H7 (cell line): Measurements from ENCODE around the gene CUX1. TPM values are rescaled to one million over a fixed set of nuclear protein-coding genes. Genes with fewer than 3 reads are reported as not detected.

Experiments
- DNase-seq: peaks from one replicate; pipeline ENCODE4 v3.0.0; 2012
- H3K27me3 ChIP-seq: 2 replicates; pipeline ENCODE4 v1.6.0; 2011; ENCODE audit warnings: mild to moderate bottlenecking, low read length; ENCODE audit not compliant: control insufficient read depth, insufficient read depth
- H3K36me3 ChIP-seq: replicated peaks from 2 replicates; pipeline ENCODE4 v1.5.1; 2011; ENCODE audit warnings: low read length; ENCODE audit not compliant: control insufficient read depth, insufficient read depth
- H3K4me3 ChIP-seq: 2 replicates; pipeline ENCODE4 v1.5.1; 2011; ENCODE audit warnings: low read depth, mild to moderate bottlenecking, control low read depth, low read length, moderate library complexity; ENCODE audit not compliant: insufficient read depth
- total RNA-seq: library from RNA; depleted of rRNA; stranded (reverse); fragments of >200 nt; shearing (Covaris generic); gene quantifications from 2 replicates; pipeline ENCODE4 v1.2.3, GENCODE V29; 2014

CUX1 gene
- total RNA-seq, 1 experiment from 2014 or later: 28.2 TPM

DNA sequence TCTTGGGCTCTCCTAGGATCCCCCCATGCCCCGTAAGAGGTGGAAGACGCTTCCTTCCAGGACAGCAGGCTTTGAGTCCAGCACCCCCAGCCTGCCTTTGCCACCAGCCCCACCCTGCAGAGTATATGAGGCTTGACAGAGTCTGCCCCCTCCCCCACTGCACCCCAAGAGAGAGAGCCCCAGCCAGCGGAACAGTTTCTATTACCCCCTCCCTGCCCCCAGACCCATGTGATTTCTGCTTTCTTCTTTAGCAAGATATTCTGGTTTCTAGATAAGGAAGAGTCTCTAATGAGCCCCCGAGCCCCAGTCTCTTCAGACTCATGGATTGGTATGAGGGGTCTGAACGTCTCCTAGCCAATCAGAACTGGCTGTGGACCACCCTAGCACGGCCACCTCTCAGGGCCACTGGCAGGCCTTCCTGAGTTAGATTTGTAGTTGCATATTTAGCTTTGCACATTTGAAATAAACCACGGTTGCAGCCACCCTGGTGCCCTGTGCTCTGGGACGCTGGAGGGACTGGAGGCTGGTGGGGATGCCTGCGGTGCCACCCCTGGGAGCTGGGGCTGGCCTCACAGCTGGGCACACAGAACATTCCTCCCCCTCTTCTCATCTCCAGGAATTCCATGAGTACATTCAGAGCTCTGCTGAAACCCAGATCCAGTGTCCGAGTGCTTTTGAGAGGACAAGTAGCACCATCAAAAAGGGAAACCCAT lies 466.2 kb downstream of the CUX1 start:
- no peaks in the 10 kb centered on the region for H3K36me3 ChIP-seq

DNA sequence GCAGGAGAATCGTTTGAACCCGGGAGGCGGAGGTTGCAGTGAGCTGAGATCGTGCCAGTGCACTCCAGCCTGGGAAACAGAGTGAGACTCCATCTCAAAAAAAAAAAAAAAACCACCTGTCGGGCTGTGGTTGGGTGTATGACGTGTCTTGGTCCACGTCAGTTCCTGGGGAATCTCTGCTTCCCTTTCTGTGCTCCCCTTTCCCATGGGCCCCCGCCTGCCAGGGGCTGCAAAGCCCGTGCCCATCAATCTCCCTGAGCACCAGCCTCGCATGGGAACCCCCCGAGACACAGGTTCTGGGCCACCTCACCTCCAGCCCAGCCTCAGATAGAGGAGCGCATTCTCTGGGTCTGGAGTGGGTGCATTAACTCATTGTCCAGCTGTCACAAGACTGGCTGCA lies 467.0 kb downstream of the CUX1 start:
- peaks cover 8% of the 10 kb centered on the region for H3K27me3 ChIP-seq
- no peak overlapping the region for H3K4me3 ChIP-seq
- H3K36me3 ChIP-seq: no peaks in the 10 kb centered on the region
- no peak for DNase-seq

More for the DNA sequence above, 466.2 kb downstream of the CUX1 start:
- no peak for DNase-seq
- Histone ChIP-seq H3K4me3 (no peak overlapping the region), H3K27me3 (peaks cover 8% of the 10 kb centered on the region)

DNA sequence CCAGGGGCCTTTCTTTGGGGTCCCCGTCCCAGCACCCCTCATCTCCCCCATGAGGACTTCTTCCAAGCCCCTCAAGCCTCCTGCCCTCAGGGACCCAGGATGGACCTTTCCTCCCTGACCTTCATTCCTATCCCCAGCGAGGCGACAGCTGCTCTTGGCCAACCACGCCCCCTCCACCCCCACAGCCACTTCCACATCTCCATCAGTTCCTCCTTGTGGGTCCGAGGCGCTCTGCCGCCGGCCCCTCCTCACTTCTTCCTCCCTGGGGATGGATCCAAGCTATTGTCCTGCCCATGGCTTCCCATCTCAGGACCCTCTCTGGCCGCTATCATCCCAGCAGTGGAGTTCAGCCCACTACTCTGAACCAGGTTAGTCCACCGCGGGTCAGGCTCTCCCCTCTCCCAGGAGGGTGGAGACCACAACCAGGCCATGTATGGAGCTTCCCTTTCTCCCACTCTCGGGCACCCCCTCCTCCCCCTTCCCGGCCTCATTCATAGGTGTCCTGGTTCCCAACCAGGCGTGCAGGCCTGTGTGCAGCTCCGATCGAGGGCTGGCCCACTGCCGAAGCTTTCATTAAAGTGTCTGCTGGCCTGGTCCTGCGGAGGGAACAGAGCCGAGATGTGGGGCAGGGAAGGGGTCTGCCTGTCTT lies 467.6 kb downstream of the CUX1 start:
- no peak overlapping the region for H3K4me3 ChIP-seq
- H3K27me3 ChIP-seq: peaks cover 8% of the 10 kb centered on the region
- no peaks in the 10 kb centered on the region for H3K36me3 ChIP-seq
- no peak for DNase-seq

DNA sequence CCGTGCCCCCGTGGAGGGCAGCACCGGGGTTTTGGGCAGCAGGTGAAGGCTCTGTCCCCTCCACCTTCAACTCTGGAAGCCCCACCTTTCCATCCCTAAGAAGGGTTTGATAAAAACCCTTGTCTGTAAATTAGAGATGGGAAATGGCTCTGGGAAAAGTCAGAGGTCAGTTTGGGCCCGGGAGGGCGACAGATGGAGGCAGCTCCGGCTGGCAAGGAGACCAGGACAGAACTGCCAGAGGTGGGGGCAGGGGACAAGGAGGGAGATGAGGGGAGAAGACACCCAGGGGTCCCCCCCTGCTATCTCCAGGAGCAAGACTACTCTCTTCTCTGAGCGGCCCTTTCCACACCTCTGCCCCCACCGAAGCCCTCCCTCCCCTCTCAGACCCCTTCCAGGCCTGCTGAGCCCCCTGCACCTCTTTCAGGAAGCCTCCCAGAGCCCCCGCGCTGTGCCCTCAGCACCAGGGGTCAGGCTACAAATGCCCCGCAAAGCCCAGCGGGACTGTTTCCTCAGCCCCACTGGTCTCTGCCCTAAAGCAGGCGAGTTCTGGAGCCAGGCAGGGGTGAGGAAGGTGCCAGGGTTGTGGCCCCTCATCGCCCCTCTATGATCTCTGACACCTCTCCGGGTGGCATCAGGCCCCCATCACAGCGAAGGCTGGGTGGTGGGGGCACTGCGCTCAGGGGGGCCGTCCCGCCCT lies 468.3 kb downstream of the CUX1 start:
- Histone ChIP-seq H3K4me3 (peak overlapping the region; percentile 81), H3K36me3 (no peaks in the 10 kb centered on the region), H3K27me3 (peaks cover 8% of the 10 kb centered on the region)
- peak; percentile 57 for DNase-seq

DNA sequence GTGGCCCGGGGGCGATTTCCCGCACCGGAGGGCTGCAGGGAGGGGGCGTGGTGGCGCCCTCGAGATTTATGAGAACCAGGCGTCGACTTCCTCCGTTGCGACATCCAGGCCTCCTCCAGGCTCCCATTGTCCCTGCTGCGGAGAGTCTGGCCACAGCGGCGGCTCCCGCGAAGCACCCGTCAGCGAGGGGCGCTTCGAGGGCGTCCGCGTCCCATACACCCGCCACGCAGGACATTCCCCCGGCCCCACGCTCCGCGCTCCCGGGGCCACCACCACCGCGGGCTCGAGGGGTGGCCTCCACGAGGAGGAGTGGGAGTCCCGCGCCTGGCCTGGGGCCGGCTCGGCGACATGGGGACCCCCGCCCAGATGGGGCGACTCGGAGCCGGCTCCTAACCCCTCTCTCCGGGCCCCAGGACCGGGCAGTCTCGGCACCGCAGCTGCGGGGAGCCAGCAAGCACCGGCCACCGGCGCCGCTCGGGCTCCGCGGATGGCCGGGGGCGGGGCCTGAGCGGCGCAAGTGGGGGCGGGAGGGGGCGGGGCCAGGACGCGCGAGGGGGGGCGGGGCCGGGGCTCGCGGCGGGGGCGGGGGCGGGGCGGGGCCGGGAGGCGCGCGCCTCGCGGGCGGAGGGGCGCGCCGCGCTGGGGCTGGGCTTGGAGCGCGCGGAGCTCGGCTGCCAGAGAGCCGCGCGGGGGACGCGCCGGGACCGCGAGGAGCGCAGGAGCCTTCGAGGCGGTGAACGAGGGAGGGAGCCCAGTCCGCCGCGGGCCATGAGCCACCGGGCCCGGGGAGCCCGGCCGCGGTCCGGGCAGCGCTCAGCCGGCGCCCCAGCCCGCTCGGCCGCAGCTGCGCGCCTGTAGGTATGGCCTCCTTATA lies 469.0 kb downstream of the CUX1 start, which contains the start of gene SH2B2:
SH2B2 (plus strand) TSS at position 632 of the 874 bp plus-strand sequence. CDS start 13,683 bp downstream, outside the sequence.
- DNase-seq: peak; percentile 96
- peaks cover 8% of the 10 kb centered on the region for H3K27me3 ChIP-seq
- H3K36me3 ChIP-seq: no peaks in the 10 kb centered on the region
- peak within 1 kb of the TSS; percentile 81 for H3K4me3 ChIP-seq

DNA sequence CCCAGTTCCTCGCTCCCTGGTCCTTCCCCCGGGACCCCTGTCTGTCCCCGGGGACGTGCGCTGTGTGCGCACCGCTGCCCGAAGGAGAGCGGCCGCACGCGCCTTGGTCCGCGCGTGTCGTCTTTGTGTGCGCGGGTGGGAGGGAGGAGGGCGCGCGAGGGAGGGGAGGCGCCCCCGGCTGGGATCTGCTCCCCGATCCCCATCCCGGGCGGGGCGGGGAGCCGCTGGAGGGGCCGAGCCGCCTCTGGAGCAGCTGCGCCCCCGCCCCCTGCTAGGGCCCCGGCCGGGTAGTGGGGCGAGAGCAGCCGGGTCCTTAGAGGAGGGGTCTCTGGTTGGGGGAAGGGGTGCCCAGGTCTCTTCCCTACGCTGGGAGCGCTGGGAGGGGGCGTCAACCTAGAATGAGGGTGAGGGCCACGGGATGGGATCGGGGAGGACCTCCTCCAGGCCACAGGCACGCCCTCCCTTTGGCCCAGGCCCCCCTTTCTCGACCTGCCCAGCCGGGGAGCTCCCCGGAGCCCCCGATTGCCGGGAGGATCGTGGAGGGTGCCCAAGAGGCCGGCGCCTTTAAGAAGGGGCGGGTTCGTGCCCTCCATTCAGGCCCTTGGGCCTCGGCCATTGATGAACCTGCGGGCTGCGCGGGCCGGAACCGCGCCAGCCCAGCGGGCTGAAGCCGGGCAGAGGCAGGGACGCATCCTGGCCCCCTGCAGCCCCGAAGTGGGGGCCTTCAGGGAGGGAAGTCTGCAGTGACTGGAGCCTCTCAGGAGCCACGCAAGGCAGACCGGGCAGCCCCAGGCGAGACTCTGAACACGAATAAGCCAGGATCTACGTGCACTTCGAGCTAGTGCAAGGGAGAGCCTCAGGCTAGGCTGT lies 469.9 kb downstream of the CUX1 start:
- Histone ChIP-seq H3K27me3 (peaks cover 8% of the 10 kb centered on the region), H3K4me3 (peak overlapping the region; percentile 80), H3K36me3 (no peaks in the 10 kb centered on the region)
- DNase-seq: peak; percentile 88

DNA sequence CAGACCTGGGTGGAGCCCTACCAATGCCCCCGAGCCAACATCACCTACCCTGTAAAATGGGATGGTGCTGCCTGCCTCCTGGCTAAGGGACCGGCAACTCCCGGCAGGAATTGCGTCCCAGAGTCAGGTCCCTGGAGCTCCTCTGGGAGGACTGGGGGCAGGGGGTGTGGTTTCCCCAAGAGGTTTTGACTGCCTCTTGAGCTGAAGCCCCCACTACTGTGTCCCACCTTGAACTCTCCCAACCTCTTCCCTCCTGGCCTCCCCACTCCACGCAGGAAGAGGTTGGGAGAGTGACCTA lies 470.5 kb downstream of the CUX1 start:
- peak; percentile 69 for DNase-seq
- peak overlapping the region; percentile 80 for H3K4me3 ChIP-seq
- no peaks in the 10 kb centered on the region for H3K36me3 ChIP-seq
- H3K27me3 ChIP-seq: peaks cover 8% of the 10 kb centered on the region

DNA sequence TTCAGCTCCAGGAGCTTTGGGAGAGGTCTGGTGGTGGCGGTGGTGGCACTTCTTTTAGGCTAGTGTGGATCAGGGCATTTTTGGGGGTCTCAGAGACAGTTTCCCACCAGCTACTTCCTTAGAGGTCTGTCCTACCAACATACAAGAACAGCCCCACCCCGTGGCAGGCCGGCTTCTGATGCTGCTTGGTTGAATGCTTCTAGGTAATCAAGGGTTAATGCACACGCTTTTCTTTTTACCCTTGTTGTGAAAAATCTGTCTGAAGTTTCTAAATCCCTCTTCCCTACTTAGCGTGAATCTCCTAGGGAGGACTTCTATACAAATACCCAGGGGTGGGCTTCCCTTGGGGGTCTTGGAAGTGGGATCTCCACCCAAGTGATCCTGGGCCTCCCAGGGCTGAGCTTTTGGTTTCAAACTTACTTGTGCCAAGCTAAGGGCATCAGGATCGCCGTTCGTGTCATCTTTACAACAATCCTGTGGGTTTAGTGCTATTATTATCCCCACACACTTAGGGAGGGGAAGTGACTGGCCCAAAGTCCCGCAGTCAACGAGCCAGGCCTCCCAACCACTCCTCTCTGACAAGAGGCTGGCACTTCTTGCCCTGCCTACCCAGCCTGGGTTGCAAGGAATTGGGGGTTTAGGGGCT lies 471.0 kb downstream of the CUX1 start:
- no peak overlapping the region for H3K4me3 ChIP-seq
- H3K27me3 ChIP-seq: peaks cover 8% of the 10 kb centered on the region
- DNase-seq: no peak
- H3K36me3 ChIP-seq: no peaks in the 10 kb centered on the region

DNA sequence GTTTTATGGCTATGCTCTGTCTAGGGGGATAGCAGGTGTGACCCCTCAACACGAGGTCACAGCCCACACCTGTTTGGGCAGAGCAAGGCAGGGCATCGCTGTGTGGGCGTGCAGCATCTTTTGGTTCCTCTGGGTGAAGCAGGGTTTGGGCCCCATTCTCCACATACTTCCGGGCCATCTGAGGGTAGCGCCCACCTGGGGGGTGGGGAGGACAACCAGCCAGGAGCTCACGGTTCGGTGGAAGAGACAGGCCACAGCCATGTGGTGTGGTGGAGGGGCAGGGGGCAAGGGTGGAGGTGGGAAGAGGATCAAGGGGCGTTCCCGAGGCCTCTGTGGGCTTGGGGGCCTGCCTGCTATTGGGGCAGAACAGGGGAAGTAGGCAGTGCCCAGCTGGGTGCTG lies 471.6 kb downstream of the CUX1 start:
- Histone ChIP-seq H3K4me3 (no peak overlapping the region), H3K27me3 (peaks cover 9% of the 10 kb centered on the region), H3K36me3 (no peaks in the 10 kb centered on the region)
- DNase-seq: no peak

DNA sequence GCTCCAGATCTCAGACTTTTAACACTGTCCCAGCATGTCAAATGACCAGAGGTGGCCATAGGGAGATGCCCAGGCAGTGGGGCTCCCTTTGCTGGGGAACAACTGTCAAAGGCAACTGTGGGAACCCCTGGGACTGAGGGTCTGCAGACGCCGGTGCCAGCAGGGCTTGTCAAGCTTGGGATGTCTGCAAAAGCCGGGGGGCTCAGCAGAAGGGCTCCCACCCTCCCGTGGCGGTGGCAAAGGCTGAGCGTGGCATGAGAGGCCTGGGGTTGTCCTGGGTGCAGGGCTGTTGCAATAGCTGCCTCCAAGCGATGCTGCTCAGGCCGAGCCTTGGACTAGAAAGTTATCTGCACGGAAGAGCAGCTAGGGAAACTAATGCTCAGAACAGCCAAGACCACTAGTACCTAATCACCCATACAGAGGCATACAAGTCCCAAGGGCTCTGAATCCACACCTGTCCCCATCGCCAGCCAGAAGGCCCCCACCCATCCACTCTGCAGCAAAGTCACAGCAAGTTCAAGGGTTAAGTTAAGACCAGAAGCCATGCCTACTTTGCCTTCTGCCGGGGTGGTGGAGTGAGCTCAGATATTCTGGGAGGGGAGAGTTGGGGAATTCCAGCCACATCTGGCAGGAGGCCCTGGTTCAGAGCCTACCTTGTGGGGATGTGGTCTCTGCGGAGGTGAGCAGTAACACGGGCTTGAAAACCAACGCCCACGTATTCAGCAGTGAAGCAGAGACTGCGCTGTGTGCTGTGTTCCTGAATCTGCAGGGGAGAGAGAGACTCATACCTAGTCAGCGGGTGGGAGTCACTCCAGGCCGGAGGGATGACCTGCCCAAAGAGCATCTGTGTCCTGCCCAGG lies 473.9 kb downstream of the CUX1 start:
- Histone ChIP-seq H3K36me3 (no peaks in the 10 kb centered on the region), H3K27me3 (peaks cover 8% of the 10 kb centered on the region), H3K4me3 (no peak overlapping the region)
- DNase-seq: peak; percentile 86

DNA sequence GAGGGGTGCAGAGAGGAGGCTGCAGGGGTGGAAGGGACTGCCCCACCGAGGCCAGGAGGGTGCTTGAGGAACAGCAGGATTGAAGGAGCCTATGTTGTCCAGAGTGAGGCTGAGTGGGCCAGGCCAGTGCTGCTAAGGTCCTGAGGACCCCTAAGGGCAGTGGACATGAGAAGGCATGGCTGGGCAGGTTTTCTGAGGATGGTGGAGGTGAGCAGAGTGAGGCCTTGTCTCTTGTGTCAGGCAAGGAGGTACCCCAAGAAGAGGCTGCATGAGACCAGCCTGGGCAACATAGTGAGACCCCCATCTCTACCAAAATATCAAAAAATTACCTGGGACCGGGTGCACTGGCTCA lies 474.5 kb downstream of the CUX1 start:
- H3K27me3 ChIP-seq: peaks cover 8% of the 10 kb centered on the region
- peak; percentile 53 for DNase-seq
- no peak overlapping the region for H3K4me3 ChIP-seq

DNA sequence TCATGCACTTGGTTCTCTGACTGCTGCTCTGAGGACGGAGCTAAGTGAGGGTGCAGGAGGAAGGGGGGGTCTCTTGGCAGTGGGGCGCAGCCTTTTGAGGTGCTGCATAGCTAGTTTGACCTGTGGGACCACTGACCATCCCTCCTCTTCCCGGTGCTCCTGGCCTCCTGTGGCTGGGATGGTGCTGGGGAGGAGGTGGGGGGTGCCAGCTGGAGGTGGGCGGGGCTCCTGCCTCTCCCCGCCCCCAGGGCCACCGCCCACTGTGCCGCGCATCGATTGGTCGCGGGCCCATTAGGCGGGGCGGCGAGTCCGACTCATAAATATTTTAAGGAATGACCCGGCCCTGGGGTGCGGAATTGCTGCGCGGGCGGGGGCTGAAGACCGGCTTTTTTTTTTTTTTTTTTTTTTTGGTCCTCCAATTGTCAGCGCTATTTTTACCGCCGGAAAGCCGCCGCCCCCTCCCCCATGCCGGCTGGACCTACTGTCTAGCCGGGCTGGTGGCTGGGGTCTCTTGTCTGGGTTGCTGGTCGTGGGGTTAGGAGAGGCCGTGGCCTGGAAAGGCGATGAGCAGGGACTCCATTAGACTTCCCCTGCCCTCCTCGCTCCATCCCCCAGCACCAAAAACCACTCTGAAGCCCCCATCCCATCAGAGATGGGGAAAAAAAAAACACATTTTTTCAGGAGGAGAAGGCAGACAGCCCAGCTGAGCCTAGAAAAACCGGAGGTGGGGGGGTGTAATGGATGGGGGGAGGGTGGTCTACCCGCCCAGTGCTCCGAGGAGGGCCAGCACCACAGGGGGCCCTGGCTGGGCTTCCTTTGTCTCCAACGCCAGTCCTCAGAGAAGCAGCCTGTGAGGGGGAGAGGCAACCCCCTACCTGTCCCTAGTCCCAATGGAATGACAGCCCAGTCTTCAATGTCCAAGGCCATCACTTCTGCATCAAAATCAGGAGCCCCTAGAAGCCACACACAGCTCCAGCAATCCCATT lies 475.7 kb downstream of the CUX1 start:
- peak overlapping the region; percentile 23 for H3K4me3 ChIP-seq
- H3K27me3 ChIP-seq: peaks cover 3% of the 10 kb centered on the region; the same call in 1 of the 2 replicates
- DNase-seq: peak; percentile 93
- H3K36me3 ChIP-seq: no peaks in the 10 kb centered on the region

More for the DNA sequence above, 474.5 kb downstream of the CUX1 start:
- H3K36me3 ChIP-seq: no peaks in the 10 kb centered on the region
